Measurements from ENCODE around the gene SEC23A.
"Not testable (repeated sequence)": the region's sequence is repeated elsewhere in the genome, so short reads cannot be mapped to it uniquely, and the experiment has no call there.

The SEC23A gene

GRCh38 chr14:39102969-39103957 is at the start of gene SEC23A:
Gene SEC23A, minus strand, starts transcription at chr14:39103235. Its CDS starts 7,117 bp downstream, at chr14:39096118.
- H3K4me1 Mint-ChIP-seq = peaks cover 59% of the 10 kb centered on the region

GRCh38 chr14:39145266-39145966 is 42.4 kb upstream of the SEC23A start:
- CTCF ChIA-PET = no interaction called here

More at GRCh38 chr14:39102969-39103957, at the start of gene SEC23A:
- CTCF ChIA-PET = interaction anchor here (0.8 to 1.6 kb wide), 2 partner anchors 13 to 323 kb away, joined by 4 to 5 read pairs; no protein-coding TSS in a partner anchor
- no peaks in the 10 kb centered on the region for H3K27me3 Mint-ChIP-seq
- DNase-seq = peak; percentile 93
- no peaks in the 10 kb centered on the region for H3K9me3 Mint-ChIP-seq
- H3K36me3 Mint-ChIP-seq = peaks cover 17% of the 10 kb centered on the region
- peak within 1 kb of the TSS; percentile 97 for H3K4me3 Mint-ChIP-seq
- peak within 1 kb of the TSS; percentile 95 for H3K27ac Mint-ChIP-seq

DNA sequence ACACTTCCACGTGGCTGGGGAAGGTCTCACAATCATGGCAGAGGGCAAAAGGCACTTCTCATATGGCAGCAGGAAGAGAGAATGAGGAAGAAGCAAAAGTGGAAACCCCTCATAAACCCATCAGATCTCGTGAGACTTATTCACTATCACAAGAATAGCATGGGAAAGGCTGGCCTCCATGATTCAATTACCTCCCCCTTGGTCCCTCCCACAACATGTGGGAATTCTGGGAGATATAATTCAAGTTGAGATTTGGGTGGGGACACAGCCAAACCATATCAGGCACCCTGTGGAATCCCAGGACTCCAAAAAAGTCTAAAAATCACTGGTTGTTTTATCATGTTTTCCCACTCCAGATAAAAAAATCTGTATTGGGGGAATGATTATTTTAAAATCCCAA is 40.2 kb upstream of the SEC23A start:
- CTCF ChIA-PET, H3K27me3 Mint-ChIP-seq, H3K9me3 Mint-ChIP-seq, H3K4me3 Mint-ChIP-seq, H3K4me1 Mint-ChIP-seq, DNase-seq, H3K27ac Mint-ChIP-seq: not testable (repeated sequence)
- H3K36me3 Mint-ChIP-seq = peaks cover 52% of the 10 kb centered on the region

More at GRCh38 chr14:39145266-39145966, 42.4 kb upstream of the SEC23A start:
- H3K9me3 Mint-ChIP-seq = peaks cover 5% of the 10 kb centered on the region
- no peak for DNase-seq
- no peak overlapping the region for H3K27ac Mint-ChIP-seq
- no peak overlapping the region for H3K4me3 Mint-ChIP-seq
- H3K27me3 Mint-ChIP-seq = no peaks in the 10 kb centered on the region
- no peaks in the 10 kb centered on the region for H3K4me1 Mint-ChIP-seq
- H3K36me3 Mint-ChIP-seq = peaks cover 47% of the 10 kb centered on the region

- H3K27me3 Mint-ChIP-seq, CTCF ChIA-PET, H3K4me3 Mint-ChIP-seq, DNase-seq, H3K27ac Mint-ChIP-seq, H3K9me3 Mint-ChIP-seq, H3K4me1 Mint-ChIP-seq: not testable (repeated sequence)
- H3K36me3 Mint-ChIP-seq = peaks cover 48% of the 10 kb centered on the region
These were observed 38.6 kb upstream of the SEC23A start for GRCh38 chr14:39141623-39142022.

DNA sequence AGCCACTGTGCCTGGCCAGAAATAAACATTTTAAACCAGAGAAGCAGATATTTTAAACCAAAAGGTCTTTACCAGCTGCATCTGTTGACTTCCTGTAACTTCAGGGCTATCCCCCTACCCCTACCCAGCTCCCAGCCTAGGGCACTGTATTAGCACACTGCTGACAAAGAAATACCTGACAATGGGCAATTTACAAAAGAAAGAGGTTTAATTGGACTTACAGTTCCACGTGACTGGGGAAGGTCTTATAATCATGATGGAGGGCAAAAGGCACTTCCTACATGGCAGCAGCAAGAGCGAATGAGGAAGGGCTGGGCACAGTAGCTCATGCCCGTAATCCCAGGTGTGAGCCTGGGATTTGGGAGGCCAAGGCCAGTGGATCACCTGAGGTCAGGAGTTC is 37.1 kb upstream of the SEC23A start:
- DNase-seq = no peak
- CTCF ChIA-PET = no interaction called here
- no peaks in the 10 kb centered on the region for H3K27me3 Mint-ChIP-seq
- H3K4me1 Mint-ChIP-seq = no peaks in the 10 kb centered on the region
- peaks cover 5% of the 10 kb centered on the region for H3K9me3 Mint-ChIP-seq
- peak overlapping the region; percentile 49 for H3K27ac Mint-ChIP-seq
- peaks cover 52% of the 10 kb centered on the region for H3K36me3 Mint-ChIP-seq
- no peak overlapping the region for H3K4me3 Mint-ChIP-seq

GRCh38 chr14:39138440-39138839 is 35.4 kb upstream of the SEC23A start:
- H3K36me3 Mint-ChIP-seq = peaks cover 63% of the 10 kb centered on the region
- no peak overlapping the region for H3K27ac Mint-ChIP-seq
- H3K27me3 Mint-ChIP-seq = no peaks in the 10 kb centered on the region
- DNase-seq = no peak
- H3K4me1 Mint-ChIP-seq = no peaks in the 10 kb centered on the region
- peaks cover 5% of the 10 kb centered on the region for H3K9me3 Mint-ChIP-seq
- CTCF ChIA-PET = no interaction called here
- no peak overlapping the region for H3K4me3 Mint-ChIP-seq

- H3K4me3 Mint-ChIP-seq, H3K27ac Mint-ChIP-seq, CTCF ChIA-PET, DNase-seq, H3K4me1 Mint-ChIP-seq, H3K9me3 Mint-ChIP-seq, H3K27me3 Mint-ChIP-seq: not testable (repeated sequence)
- H3K36me3 Mint-ChIP-seq = peaks cover 60% of the 10 kb centered on the region
These were observed 34.8 kb upstream of the SEC23A start for GRCh38 chr14:39137835-39138234.

GRCh38 chr14:39122330-39123138 is 19.5 kb upstream of the SEC23A start:
- Mint-ChIP-seq H3K4me1 (peaks cover under 1% of the 10 kb centered on the region), H3K27ac (no peak overlapping the region), H3K36me3 (peaks cover 27% of the 10 kb centered on the region), H3K9me3 (no peaks in the 10 kb centered on the region), H3K4me3 (no peak overlapping the region), H3K27me3 (no peaks in the 10 kb centered on the region)
- no peak for DNase-seq
- CTCF ChIA-PET = no interaction called here

DNA sequence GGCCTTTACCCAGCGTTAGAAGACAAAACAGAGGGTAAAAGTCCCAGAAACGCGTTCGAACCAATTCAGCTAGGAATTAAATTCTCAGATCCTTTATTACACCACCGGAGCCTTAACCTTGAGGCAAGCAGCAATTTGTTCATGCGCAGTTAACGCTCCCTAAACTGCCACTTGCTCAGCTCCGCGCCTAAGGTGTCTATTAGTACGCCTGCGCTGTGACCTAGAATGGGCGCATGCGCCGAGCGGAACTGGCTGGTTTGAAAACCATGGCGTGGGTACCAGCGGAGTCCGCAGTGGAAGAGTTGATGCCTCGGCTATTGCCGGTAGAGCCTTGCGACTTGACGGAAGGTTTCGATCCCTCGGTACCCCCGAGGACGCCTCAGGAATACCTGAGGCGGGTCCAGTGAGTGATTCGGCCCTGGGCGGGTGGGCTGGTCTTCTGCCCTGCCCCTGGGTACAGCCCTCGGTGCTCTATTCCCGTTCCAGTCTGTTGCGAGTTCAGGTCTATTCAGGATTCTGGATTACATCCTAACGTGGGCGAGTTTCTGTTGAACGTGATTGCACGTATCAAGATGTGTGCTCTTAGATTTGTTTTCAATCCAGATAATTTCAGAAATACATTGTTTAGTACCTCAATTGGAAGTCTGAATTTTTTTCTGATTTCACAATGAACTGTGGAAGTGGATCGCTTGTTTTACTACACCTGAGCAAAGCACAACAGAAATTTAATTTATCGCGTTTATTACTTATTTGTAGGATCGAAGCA is 11.2 kb upstream of the SEC23A start, which contains the start of gene GEMIN2:
Gene GEMIN2 (plus strand): TSS at position 251 of the 766 bp plus-strand sequence. CDS start 16 bp downstream, at position 267.
- no peaks in the 10 kb centered on the region for H3K9me3 Mint-ChIP-seq
- peak within 1 kb of the TSS; percentile 96 for H3K27ac Mint-ChIP-seq
- peaks cover 35% of the 10 kb centered on the region for H3K4me1 Mint-ChIP-seq
- CTCF ChIA-PET = interaction anchor here (0.7 to 1.7 kb wide), 5 partner anchors 15 to 312 kb away, joined by 3 to 5 read pairs (median 3); partner anchors contain the start of gene TRAPPC6B
- H3K4me3 Mint-ChIP-seq = peak within 1 kb of the TSS; percentile 97
- peak; percentile 96 for DNase-seq
- peaks cover 6% of the 10 kb centered on the region for H3K27me3 Mint-ChIP-seq
- H3K36me3 Mint-ChIP-seq = peaks cover 8% of the 10 kb centered on the region

GRCh38 chr14:39113685-39114072 is 10.6 kb upstream of the SEC23A start:
- H3K27ac Mint-ChIP-seq = peak overlapping the region; percentile 96
- peaks cover 6% of the 10 kb centered on the region for H3K27me3 Mint-ChIP-seq
- DNase-seq = no peak
- peaks cover 35% of the 10 kb centered on the region for H3K4me1 Mint-ChIP-seq
- CTCF ChIA-PET = interaction anchor here (0.7 to 1.7 kb wide), 5 partner anchors 14 to 313 kb away, joined by 3 to 5 read pairs (median 4); partner anchors contain the start of gene TRAPPC6B
- H3K4me3 Mint-ChIP-seq = peak overlapping the region; percentile 97
- peaks cover 4% of the 10 kb centered on the region for H3K36me3 Mint-ChIP-seq
- no peaks in the 10 kb centered on the region for H3K9me3 Mint-ChIP-seq

DNA sequence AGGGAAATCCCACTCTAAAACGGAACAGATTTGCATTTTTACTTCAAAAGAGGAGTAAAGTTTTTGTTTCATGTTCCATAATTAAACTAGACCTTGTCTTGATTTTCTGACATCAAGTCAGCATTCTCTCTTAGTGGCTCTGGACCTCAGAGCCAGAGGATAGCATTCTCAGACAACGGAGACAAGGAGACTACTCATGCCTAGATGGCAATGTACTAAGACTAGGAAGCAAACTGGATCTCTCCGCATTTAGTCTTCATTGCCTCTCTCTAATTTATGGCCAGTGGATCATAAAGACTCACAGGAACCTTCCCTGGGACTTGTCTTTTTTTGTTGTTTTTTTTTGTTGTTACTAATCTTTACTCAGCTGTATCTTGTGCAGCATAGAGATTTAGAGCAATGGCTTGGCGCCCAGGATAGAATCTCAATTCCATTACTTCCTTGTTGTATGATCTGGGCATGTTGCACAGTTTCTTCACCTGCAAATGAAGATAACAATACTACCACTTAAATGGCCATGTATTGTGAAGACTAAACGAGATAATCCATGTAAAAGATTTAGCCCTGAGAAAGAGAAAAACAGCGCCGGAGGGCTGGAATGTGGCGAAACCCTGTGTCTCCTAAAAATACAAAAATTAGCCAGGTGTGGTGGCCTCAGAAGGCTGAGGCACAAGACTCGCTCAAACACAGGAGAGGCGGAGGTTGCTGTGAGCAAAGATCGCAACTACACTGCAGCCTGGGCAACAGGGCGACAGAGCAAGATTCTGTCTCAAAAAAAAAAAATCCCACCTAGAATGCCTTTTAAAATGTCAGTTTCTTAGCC is 7.1 kb upstream of the SEC23A start:
- Mint-ChIP-seq H3K4me1 (peaks cover 32% of the 10 kb centered on the region), H3K4me3 (no peak overlapping the region), H3K27ac (no peak overlapping the region), H3K27me3 (peaks cover 6% of the 10 kb centered on the region), H3K9me3 (no peaks in the 10 kb centered on the region), H3K36me3 (no peaks in the 10 kb centered on the region)
- CTCF ChIA-PET = no interaction called here
- DNase-seq = no peak

DNA sequence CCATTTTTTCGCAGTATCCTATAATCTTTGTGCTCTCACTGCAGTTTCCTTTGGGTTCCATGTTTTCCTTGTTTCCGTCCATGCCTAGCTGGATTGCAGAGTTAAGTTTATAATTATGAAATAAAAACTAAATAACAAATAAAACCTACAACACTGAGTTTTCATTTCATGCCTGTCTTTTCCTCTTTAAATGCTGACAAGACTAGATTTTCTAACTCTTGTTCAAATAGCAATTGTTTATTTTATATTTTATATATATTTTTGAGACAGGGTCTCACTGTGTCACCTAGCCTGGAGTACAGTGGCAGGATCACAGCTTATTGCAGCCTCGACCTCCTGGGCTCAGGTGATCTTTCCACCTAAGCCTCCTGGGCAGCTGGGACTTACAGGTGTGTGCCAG is 5.8 kb upstream of the SEC23A start:
- Mint-ChIP-seq H3K27ac (no peak overlapping the region), H3K9me3 (no peaks in the 10 kb centered on the region), H3K4me3 (no peak overlapping the region), H3K4me1 (peaks cover 31% of the 10 kb centered on the region), H3K36me3 (peaks cover under 1% of the 10 kb centered on the region), H3K27me3 (peaks cover 6% of the 10 kb centered on the region)
- CTCF ChIA-PET = interaction anchor here (1.1 to 1.4 kb wide), 3 partner anchors 122 to 328 kb away, joined by 3 to 6 read pairs (median 4); no protein-coding TSS in a partner anchor
- no peak for DNase-seq

Measured in activated naive CD4-positive, alpha-beta T cell treated with anti-CD3 and anti-CD28 coated beads, Interleukin-2, amount 10 ng/mL, durations not matched to agents 7 days and 5 days (primary cell).